ENCODE measurements around the gene OR52B4. TPM values are rescaled to one million over a fixed set of nuclear protein-coding genes. Genes with fewer than 3 reads are reported as not detected.

OR52B4 gene
- total and polyA plus RNA-seq, 2 experiments from 2014 or later: 0.31 TPM; not detected in 1

DNA sequence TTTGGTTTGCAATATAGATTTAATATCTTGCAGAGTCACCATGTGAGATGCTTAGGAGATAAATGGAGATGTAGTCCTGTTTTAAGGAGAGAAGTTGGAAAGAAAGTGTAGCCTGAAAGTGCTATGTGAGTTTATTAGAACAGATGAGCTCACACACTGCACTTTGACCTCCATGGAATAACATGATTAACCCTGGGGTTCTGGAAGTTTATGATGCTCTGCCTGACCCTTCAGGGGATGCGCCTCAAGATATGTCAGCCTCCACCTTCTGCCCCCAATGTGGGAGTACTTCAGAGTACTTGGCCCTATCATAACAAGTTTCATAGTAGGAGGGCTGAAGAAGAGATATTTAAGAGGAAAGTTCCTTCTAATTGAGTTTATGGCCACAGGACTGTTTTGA is 48.6 kb upstream of the OR52B4 start:
- no peaks in the 10 kb centered on the region for H3K79me2 ChIP-seq (replicated peaks; ENCODE audit: insufficient read depth)
- no peaks in the 10 kb centered on the region for H3K36me3 ChIP-seq (ENCODE audit: insufficient read depth)
- Mint-ChIP-seq H3K4me1 (no peaks in the 10 kb centered on the region), H3K27ac (no peak overlapping the region), H3K36me3 (ENCODE audit: low read depth) (no peaks in the 10 kb centered on the region), H3K27me3 (ENCODE audit: insufficient read depth, low read depth, poor library complexity) (no peaks in the 10 kb centered on the region), H3K4me3 (no peak overlapping the region; the same call in 2 of the 3 replicates), H3K9me3 (no peaks in the 10 kb centered on the region)
- H4K20me1 ChIP-seq (replicated peaks; ENCODE audit: insufficient read depth): no peaks in the 10 kb centered on the region
- ATAC-seq: no peak
- no peaks in the 10 kb centered on the region; the same call in 1 of the 2 replicates for H3K9me2 ChIP-seq (ENCODE audit: insufficient read depth)
- no peak for DNase-seq (ENCODE audit: low spot score)
- no peaks in the 10 kb centered on the region for H3F3A ChIP-seq (replicated peaks; ENCODE audit: low read depth)
- no peak overlapping the region for H3K27ac ChIP-seq (ENCODE audit: low read depth)
- no peak overlapping the region for H3K4me2 ChIP-seq
- no peaks in the 10 kb centered on the region for H3K4me1 ChIP-seq (ENCODE audit: insufficient read depth)
- no peaks in the 10 kb centered on the region for H3K27me3 ChIP-seq (ENCODE audit: insufficient read depth)
- no peak for TF ChIP-seq CTCF (conservative IDR thresholded peaks at IDR 0.05; ENCODE audit: low read depth in 2 of 2)
- TF ChIP-seq JUNB (IDR thresholded peaks at IDR 0.05; ENCODE audit: unreplicated experiment): no peak
- TF ChIP-seq ZNF114 (CRISPR knock-in tag; IDR thresholded peaks at IDR 0.05): no peak
- TF ChIP-seq POLR2AphosphoS5 (IDR thresholded peaks at IDR 0.05; ENCODE audit: low read depth): no peak
- TF ChIP-seq ZNF331 (CRISPR knock-in tag; IDR thresholded peaks at IDR 0.05; ENCODE audit: low read depth): no peak
- TF ChIP-seq NANOG (IDR thresholded peaks at IDR 0.05; ENCODE audit: borderline replicate concordance): no peak
- no peak for TF ChIP-seq REST (IDR thresholded peaks at IDR 0.05; ENCODE audit: unreplicated experiment)
- TF ChIP-seq ETS1 (IDR thresholded peaks at IDR 0.05): no peak
- no peak for TF ChIP-seq CREB1 (CRISPR knock-in tag; IDR thresholded peaks at IDR 0.05; ENCODE audit: low read depth)
- no peak for TF ChIP-seq ZNF462 (CRISPR knock-in tag; IDR thresholded peaks at IDR 0.05)
- TF ChIP-seq STAT1 (IDR thresholded peaks at IDR 0.05; ENCODE audit: unreplicated experiment): no peak
- TF ChIP-seq EZH2 (IDR thresholded peaks at IDR 0.05; ENCODE audit: low read depth, unreplicated experiment): no peak
- TF ChIP-seq EZH2phosphoT487 (IDR thresholded peaks at IDR 0.05; ENCODE audit: unreplicated experiment): no peak
- H2AFZ ChIP-seq: no peak overlapping the region
- no peak overlapping the region for H3K4me3 ChIP-seq
